ENCODE measurements around the gene MACF1. TPM values are rescaled to one million over a fixed set of nuclear protein-coding genes. Genes with fewer than 3 reads are reported as not detected.

The MACF1 gene
- total RNA-seq, 1 experiment from 2014 or later = 103 TPM

DNA sequence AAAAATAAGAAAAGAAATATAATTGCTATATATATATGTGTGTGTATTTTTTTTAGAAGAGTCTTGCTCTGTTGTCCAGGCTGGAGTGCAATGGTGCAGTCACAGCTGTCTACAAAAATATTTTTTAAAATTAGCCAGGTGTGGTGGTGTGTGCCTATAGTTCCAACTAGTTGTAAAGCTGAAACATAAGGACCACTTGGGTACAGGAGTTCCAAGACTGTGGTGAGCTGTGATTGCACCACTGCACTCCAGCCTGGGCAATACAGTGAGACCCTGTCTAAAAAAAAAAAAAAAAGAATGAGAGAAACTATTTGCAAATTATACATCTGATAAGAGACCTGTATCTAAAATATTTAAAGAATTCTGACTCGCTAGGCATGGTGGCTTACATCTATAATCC, 328.9 kb downstream of the MACF1 start:
- no peak for TF ChIP-seq EZH2phosphoT487 (IDR thresholded peaks at IDR 0.05; ENCODE audit: borderline replicate concordance, low read length)
- no peak for TF ChIP-seq CTCF (conservative IDR thresholded peaks at IDR 0.05; ENCODE audit: low read depth, low read length)
- TF ChIP-seq EZH2 (IDR thresholded peaks at IDR 0.05; ENCODE audit: low read length, unreplicated experiment) = no peak
- Histone ChIP-seq H3K27ac (ENCODE audit: low read length) (no peak overlapping the region), H3K4me3 (ENCODE audit: low read length) (no peak overlapping the region), H2AFZ (ENCODE audit: low read length) (no peak overlapping the region), H4K20me1 (ENCODE audit: low read length) (no peaks in the 10 kb centered on the region), H3F3A (ENCODE audit: low read length, unreplicated experiment) (no peaks in the 10 kb centered on the region), H3K9me3 (ENCODE audit: low read length) (no peaks in the 10 kb centered on the region), H3K4me1 (ENCODE audit: insufficient read depth, low read length) (no peaks in the 10 kb centered on the region), H3K9ac (ENCODE audit: low read length) (no peak overlapping the region), H3K79me2 (ENCODE audit: low read length) (no peaks in the 10 kb centered on the region), H3K27me3 (ENCODE audit: low read length) (no peaks in the 10 kb centered on the region), H3K4me2 (ENCODE audit: low read length) (no peak overlapping the region), H3K36me3 (ENCODE audit: low read depth, low read length) (no peaks in the 10 kb centered on the region), H3K9me2 (replicated peaks; ENCODE audit: low read length) (no peaks in the 10 kb centered on the region)
- ChIA-PET POLR2A (ENCODE audit: unreplicated experiment) (no interaction called here), CTCF (no interaction called here)
- intact Hi-C loops (cut with micrococcal nuclease) = loop anchor here (10.0 kb wide), 1 partner anchor 269 kb away; no protein-coding TSS in a partner anchor
- DNase-seq (no peak), ATAC-seq (no peak)
- BruUV-seq (replicated peaks) = no TSS peak

Other genes with a start within 250 kb of the MACF1 start
- 58.6 and 77.3 TPM in 2 replicates for gene AKIRIN1, start 213.4 kb upstream of the MACF1 start, total RNA-seq (2014; rRNA removed)
- 760 and 864 TPM in 2 replicates for gene NDUFS5, start 178.3 kb upstream of the MACF1 start, total RNA-seq (2014; rRNA removed)

All from PC-3 (cell line).